Ishikawa (cell line): ENCODE measurements around the gene TUBA4A.

Experiments used
- CEBPB ChIP-seq: IDR thresholded peaks from 2 replicates; pipeline ENCODE4 v1.6.1; 2012
- CREB1 ChIP-seq: IDR thresholded peaks from 2 replicates; pipeline ENCODE4 v1.6.1; 2012; ENCODE audit warnings: low read depth
- EGR1 ChIP-seq: IDR thresholded peaks from 2 replicates; pipeline ENCODE4 v1.6.1; 2012
- EP300 ChIP-seq: IDR thresholded peaks from 2 replicates; pipeline ENCODE4 v1.6.1; 2012; ENCODE audit warnings: borderline replicate concordance
- FOXM1 ChIP-seq: IDR thresholded peaks from 2 replicates; pipeline ENCODE4 v1.6.1; 2012; ENCODE audit warnings: low read depth, borderline replicate concordance
- NFIC ChIP-seq: IDR thresholded peaks from 2 replicates; pipeline ENCODE4 v1.6.1; 2012
- RAD21 ChIP-seq: IDR thresholded peaks from 2 replicates; pipeline ENCODE4 v1.6.1; 2012; ENCODE audit warnings: low read depth
- TAF1 ChIP-seq: IDR thresholded peaks from 2 replicates; pipeline ENCODE4 v1.6.1; 2012; ENCODE audit warnings: low read depth, mild to moderate bottlenecking
- TCF12 ChIP-seq: IDR thresholded peaks from 2 replicates; pipeline ENCODE4 v1.6.1; 2012; ENCODE audit warnings: low read depth
- TEAD4 ChIP-seq: IDR thresholded peaks from 2 replicates; pipeline ENCODE4 v1.6.1; 2012
- YY1 ChIP-seq: IDR thresholded peaks from 2 replicates; pipeline ENCODE4 v1.6.1; 2012; ENCODE audit warnings: low read depth
- ZBTB7A ChIP-seq: IDR thresholded peaks from 2 replicates; pipeline ENCODE4 v1.6.1; 2012; ENCODE audit warnings: low read depth
- TF ChIP-seq, protein P1 (sequence below): IDR thresholded peaks from 2 replicates; pipeline ENCODE4 v1.6.1; 2012
- TF ChIP-seq, protein P2 (sequence below): IDR thresholded peaks from 2 replicates; pipeline ENCODE4 v1.6.1; 2012
- TF ChIP-seq, protein P3 (sequence below): IDR thresholded peaks from 2 replicates; pipeline ENCODE4 v1.6.1; 2012; ENCODE audit warnings: low read depth, mild to moderate bottlenecking

Gene TUBA4A

DNA sequence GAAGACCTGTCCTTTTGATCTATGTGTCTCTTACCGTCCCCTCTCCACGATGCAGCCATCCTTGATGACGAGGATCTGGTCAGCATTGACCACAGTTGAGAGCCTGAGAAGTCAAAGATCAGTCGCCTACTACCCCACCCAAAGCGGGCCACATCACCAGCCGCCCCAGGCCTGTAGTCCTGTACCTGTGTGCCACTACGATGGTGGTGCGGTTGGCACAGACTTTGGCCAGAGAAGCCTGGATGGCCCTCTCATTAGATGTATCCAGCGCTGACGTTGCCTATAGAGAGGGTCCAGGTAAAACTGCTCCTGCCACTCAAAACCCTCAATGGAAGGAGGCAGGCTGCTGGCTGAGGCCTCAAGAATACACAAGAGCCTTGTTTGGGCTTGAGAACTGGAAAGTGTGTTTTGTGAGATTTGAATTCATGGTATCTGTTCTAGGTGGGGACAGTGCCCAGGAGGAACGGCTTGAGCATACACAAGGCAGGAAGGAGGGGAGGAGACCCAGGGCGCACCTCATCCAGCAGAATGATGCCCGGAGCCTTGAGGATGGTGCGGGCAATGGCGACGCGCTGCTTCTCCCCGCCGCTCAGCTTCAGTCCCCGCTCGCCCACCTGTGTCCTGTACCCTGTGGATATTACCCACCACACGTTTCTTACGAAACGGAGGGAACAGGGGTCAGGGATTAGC lies 43.4 kb downstream of the TUBA4A start:
- no peak for TF ChIP-seq NFIC
- no peak for TF ChIP-seq EP300
- TF ChIP-seq ZBTB7A, result no peak
- TF ChIP-seq YY1, result no peak
- TF ChIP-seq, protein P1, sequence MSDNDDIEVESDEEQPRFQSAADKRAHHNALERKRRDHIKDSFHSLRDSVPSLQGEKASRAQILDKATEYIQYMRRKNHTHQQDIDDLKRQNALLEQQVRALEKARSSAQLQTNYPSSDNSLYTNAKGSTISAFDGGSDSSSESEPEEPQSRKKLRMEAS, result no peak
- no peak for TF ChIP-seq TCF12
- TF ChIP-seq, protein P2, sequence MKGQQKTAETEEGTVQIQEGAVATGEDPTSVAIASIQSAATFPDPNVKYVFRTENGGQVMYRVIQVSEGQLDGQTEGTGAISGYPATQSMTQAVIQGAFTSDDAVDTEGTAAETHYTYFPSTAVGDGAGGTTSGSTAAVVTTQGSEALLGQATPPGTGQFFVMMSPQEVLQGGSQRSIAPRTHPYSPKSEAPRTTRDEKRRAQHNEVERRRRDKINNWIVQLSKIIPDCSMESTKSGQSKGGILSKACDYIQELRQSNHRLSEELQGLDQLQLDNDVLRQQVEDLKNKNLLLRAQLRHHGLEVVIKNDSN, result no peak
- no peak for TF ChIP-seq RAD21
- TF ChIP-seq FOXM1, result no peak
- no peak for TF ChIP-seq EGR1
- no peak for TF ChIP-seq CREB1
- TF ChIP-seq, protein P3, sequence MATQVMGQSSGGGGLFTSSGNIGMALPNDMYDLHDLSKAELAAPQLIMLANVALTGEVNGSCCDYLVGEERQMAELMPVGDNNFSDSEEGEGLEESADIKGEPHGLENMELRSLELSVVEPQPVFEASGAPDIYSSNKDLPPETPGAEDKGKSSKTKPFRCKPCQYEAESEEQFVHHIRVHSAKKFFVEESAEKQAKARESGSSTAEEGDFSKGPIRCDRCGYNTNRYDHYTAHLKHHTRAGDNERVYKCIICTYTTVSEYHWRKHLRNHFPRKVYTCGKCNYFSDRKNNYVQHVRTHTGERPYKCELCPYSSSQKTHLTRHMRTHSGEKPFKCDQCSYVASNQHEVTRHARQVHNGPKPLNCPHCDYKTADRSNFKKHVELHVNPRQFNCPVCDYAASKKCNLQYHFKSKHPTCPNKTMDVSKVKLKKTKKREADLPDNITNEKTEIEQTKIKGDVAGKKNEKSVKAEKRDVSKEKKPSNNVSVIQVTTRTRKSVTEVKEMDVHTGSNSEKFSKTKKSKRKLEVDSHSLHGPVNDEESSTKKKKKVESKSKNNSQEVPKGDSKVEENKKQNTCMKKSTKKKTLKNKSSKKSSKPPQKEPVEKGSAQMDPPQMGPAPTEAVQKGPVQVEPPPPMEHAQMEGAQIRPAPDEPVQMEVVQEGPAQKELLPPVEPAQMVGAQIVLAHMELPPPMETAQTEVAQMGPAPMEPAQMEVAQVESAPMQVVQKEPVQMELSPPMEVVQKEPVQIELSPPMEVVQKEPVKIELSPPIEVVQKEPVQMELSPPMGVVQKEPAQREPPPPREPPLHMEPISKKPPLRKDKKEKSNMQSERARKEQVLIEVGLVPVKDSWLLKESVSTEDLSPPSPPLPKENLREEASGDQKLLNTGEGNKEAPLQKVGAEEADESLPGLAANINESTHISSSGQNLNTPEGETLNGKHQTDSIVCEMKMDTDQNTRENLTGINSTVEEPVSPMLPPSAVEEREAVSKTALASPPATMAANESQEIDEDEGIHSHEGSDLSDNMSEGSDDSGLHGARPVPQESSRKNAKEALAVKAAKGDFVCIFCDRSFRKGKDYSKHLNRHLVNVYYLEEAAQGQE, result no peak
- TF ChIP-seq CEBPB, result no peak
- no peak for TF ChIP-seq TEAD4
- no peak for TF ChIP-seq TAF1

DNA sequence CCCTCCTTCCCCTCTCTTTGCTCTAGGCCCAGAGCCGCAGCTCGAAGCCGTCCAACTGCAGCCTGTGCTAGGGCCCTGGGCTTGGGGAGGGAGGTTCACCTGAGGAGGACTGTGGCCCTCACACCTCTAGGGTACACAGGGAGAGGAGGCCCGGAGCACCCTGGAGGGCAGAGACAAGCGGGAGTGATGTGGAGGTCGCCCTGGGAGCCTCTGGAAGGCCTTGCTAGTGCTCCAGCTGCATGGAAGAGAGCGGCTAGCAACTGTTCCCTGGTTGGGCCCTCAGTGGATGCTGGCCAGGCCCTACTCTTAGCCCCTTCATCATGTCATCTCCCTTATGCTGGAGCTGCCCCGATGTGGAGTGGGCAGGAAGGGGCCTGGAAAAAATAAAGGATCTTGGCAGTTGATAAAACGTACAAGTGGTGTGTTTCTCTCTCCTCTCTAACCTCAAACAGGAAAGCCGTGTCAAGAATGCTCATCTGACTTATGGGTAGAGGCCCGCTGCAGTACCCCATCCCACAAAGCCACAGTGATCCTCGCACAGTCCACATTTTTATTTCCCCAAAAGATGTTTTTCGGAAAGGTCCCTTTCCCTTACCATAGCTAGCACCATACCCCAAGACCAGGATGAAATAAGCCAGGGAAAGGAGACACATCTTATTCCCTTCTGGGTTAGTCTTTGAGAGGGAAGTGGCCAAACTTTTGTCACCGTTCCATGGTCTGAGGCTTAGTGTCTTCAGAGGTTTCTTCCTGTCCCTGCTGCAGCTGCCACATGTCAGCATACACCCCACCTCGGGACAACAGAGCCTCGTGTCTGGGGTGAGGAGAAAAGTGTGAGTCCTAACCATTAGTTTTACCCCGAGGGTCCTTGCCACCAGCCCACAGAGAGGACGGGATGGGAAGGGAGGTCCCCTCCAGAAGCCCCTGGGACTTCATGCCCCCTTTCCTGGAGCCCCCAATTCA lies 44.2 kb downstream of the TUBA4A start:
- no peak for TF ChIP-seq YY1
- TF ChIP-seq CEBPB, result no peak
- TF ChIP-seq NFIC, result no peak
- TF ChIP-seq, protein P3, result no peak
- no peak for TF ChIP-seq CREB1
- no peak for TF ChIP-seq RAD21
- TF ChIP-seq ZBTB7A, result no peak
- TF ChIP-seq TAF1, result no peak
- TF ChIP-seq TEAD4, result no peak
- TF ChIP-seq EP300, result no peak
- TF ChIP-seq, protein P2, result no peak
- TF ChIP-seq EGR1, result no peak
- no peak for TF ChIP-seq FOXM1

DNA sequence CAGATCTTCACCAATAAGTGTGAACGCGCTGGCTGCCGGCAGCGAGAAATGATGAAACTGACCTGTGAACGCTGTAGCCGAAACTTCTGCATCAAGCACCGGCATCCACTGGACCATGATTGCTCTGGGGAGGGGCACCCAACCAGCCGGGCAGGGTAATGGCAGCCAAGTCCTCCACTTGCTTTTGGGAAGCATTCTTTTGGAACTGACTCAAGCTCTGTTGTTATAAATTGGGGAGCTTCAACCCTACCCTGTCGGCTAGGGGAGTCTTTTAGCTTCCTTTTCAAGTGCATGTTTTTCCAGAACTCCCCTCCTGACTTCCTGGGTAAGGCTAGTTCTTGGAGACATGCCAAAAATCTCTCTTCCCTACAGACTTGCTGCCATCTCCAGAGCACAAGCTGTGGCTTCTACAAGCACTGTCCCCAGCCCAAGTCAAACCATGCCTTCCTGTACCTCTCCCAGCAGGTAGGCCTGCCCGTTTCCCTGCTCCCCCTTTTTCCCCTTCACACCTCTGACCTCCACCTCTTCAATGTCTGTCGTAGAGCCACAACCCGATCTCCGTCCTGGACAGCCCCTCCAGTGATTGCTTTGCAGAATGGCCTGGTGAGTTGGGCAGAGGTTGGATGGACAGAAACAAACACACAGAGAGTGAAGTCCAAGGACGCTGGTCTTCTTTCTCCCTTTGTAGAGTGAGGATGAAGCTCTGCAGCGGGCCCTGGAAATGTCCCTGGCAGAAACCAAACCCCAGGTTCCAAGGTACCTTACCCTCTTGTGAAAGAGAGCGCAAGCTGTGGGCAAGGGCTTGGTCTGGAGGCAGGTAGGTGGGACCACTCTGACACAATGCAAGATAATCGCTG lies 45.6 kb downstream of the TUBA4A start:
- TF ChIP-seq ZBTB7A, result no peak
- no peak for TF ChIP-seq RAD21
- TF ChIP-seq, protein P2, result no peak
- TF ChIP-seq CREB1, result no peak
- TF ChIP-seq, protein P3, result no peak
- TF ChIP-seq NFIC, result peak; percentile 51
